HG03139 (cell line): ENCODE data around the gene OMP.
A peak's percentile ranks its signal among the peaks of the same experiment; 100 is the strongest.
"Not testable (repeated sequence)": the region's sequence is repeated elsewhere in the genome, so short reads cannot be mapped to it uniquely, and the experiment has no call there.

Experiments used
- ATAC-seq: cut with Tn5 transposase; IDR thresholded peaks from one replicate; pipeline ENCODE4 v1.9.1; 2021; ENCODE audit not compliant: unreplicated experiment

OMP gene

GRCh38 chr11:77102246-77103210, at the start of gene OMP:
Gene OMP (plus strand): TSS chr11:77102840. CDS start chr11:77102840, 0 bp downstream.
- no peak for ATAC-seq

GRCh38 chr11:77053217-77054015, 49.2 kb upstream of the OMP start:
- no peak for ATAC-seq

- no peak for ATAC-seq
These were observed 48.6 kb upstream of the OMP start for GRCh38 chr11:77054084-77054483.

GRCh38 chr11:77055101-77055561, 47.5 kb upstream of the OMP start:
- ATAC-seq = no peak

GRCh38 chr11:77055913-77056312, 46.7 kb upstream of the OMP start:
- ATAC-seq = no peak

GRCh38 chr11:77056814-77057402, 45.7 kb upstream of the OMP start:
- ATAC-seq = no peak

GRCh38 chr11:77057938-77058474, 44.6 kb upstream of the OMP start:
- no peak for ATAC-seq

- no peak for ATAC-seq
These were observed 43.7 kb upstream of the OMP start for GRCh38 chr11:77058900-77059299.

GRCh38 chr11:77059806-77060205, 42.8 kb upstream of the OMP start:
- no peak for ATAC-seq

GRCh38 chr11:77060234-77060633, 42.4 kb upstream of the OMP start:
- no peak for ATAC-seq

- ATAC-seq = not testable (repeated sequence)
These were observed 41.4 kb upstream of the OMP start for GRCh38 chr11:77061258-77061657.

GRCh38 chr11:77062924-77063323, 39.7 kb upstream of the OMP start:
- ATAC-seq = no peak

- no peak for ATAC-seq
These were observed 39.2 kb upstream of the OMP start for GRCh38 chr11:77063407-77063806.

GRCh38 chr11:77063861-77064260, 38.8 kb upstream of the OMP start:
- ATAC-seq = no peak

GRCh38 chr11:77064648-77065217, 37.9 kb upstream of the OMP start:
- ATAC-seq = no peak

- no peak for ATAC-seq
These were observed 36.8 kb upstream of the OMP start for GRCh38 chr11:77065878-77066228.

GRCh38 chr11:77066229-77067042, 36.2 kb upstream of the OMP start, which contains the start of gene CAPN5:
Gene CAPN5 (plus strand): TSS chr11:77066971. CDS start chr11:77084887, 17,916 bp downstream.
- peak; percentile 87 for ATAC-seq

- no peak for ATAC-seq
These were observed 34.7 kb upstream of the OMP start for GRCh38 chr11:77067861-77068443.
